NCI-H2081 (cell line): Measurements from ENCODE around the gene IGF1R.

ENCODE experiments used
- DNase-seq, 2 experiments: peaks; one replicate each; lab custom pipeline; 2025; lab: John Stamatoyannopoulos, UW

IGF1R gene

DNA sequence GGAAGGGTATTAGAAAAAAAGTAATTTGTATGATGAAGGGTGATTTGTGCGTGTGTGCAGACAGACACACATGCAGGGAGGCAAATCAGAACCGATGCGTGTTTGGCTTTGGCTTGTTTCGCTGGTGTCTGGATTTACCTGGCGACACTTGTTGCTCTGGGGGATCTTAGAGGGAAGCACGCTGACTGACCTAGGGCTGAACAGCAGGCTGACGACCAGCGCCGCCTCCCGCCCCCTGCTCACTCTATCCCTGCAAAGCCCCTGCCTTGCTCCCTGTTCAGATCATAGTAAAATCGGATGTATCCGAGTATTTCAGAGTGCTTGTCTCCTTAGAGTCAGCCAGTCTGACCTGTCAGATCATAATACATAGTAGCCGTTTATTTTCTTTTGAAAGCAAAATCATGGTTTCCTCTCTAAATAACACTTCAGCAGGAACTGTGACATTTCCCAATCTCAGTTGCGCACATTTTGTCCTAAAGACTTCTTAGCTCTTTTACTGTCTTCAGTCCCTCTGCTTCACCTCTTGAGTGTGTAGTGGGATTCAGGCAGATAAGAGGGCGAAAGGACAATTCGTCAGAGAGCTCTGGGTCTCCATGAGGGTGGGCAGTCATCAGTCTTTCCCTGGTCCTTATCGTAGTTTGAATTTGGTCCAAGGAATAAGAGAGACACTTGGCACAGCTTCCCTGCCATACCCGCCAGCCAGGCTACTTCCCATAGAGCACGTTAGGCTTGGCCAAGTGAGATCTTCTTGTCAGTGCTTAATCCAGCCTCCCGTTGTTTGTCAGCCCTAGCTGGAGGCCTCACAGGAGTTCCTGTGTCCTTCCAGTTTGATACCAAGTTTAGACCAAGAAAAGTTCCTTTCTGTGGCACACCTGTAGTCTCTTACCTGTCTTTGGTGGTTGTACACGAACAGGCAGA lies 261.9 kb downstream of the IGF1R start:
- DNase-seq: no peak

DNA sequence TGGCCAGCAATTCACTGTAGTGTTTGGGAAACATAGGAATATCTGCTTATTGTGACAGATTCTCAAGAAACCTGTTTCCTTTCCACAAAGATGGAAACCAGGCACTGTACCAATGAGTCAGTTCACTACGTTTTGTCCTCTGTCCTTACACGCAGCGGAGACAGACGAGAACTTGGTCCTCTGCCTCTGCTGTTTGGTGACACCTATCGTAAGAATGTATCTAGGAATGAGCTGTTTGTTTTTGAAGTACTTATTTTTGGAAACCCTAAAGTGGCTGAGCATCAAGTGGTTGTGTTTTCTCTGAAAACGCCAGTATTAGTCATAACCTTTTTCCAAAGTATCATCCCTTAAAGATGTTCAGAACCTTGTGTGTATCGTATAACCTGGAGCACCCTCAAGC lies 266.3 kb downstream of the IGF1R start:
- no peak for DNase-seq

DNA sequence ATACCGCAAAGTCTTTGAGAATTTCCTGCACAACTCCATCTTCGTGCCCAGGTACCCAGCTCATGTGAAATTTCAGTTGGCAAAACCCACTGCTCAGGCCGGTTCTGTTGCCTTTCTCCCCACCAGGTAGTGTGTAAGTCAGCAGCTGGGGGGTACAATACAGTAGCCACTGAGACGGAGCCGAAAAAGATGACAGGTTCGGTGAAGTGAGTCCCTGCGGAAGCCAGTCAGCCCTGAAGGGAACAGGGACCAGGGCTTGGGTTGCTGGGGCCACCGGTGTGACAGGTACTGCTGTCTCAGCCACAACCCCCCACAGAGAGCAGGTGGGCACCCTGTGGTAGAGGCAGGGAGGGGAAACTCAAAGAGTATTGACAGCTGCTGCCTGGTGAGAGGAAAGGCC lies 268.5 kb downstream of the IGF1R start:
- DNase-seq: no peak

DNA sequence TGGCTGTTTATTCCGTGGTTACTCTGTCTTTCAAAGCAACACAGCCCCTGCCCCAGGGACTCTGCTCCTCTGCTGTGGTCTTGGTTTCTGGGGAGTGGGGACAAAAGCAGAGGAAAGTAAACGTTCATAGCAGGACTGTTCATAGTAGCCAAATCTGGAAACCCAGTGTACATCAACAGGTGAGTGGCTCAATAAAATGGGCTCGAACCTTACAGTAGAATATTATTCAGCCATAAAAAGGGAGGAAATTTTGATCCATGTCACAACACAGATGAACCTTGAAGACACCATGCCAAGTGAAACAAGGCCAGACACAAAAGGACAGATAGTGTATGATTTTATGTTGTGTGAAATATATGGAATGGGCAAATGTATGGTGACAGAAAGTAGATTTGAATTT lies 269.1 kb downstream of the IGF1R start:
- no peak for DNase-seq

DNA sequence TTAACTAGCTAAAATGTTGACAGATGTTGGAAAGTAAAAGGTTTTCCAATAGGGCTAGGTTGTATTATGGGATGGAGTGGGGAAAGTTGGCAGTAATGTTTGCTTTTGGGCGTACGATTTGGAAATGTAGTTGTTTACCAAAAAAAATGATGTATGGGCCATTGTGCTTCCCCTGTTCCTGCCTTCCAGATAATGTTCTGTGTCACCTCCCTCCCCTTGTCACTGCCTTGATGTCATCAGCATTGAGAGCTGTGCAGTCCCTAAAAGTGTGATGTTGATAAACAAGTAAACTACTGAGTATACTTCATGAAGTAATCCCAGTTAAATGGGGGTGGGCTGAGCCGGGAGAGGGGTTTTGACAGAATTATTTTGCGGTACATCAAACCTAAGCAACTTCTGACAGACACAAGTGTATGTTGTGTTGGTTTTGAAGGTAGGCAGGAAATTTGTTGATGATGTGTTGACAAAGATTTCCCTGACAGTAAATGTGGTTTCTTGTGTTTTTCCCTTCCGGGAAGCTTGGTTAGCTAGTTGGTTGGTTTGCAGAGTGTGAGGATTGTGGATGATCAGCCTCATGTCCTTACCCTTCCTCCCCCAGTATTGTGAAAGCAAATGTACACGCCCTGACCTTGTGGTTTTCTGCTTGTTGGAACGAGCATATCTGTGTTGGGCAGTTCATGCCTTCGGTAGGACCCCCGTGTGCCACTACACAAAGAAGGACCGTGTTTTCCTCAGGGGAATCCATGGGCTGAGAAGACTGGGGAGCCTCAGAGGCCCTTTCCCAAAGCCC lies 271.9 kb downstream of the IGF1R start:
- no peak for DNase-seq

DNA sequence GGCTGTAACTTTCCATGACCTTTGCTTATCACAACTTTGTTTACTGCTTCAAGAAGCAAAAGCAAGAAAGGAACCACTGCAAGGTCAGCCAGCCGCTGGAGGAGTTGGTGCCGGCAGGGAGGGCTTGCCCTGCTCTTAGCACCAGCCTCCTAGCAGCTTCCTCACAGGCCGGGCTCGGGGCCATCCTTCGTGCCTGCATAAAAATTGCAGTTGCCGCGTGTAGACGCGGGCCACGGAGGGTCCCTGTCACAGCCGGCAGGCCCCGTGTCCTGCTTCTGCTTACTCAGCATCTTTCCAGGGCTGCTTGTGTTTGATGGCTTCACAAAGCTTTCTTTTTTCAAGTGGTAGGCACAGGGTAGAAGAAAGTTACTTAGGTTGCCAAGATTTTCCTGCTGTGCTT lies 274.8 kb downstream of the IGF1R start:
- no peak for DNase-seq

DNA sequence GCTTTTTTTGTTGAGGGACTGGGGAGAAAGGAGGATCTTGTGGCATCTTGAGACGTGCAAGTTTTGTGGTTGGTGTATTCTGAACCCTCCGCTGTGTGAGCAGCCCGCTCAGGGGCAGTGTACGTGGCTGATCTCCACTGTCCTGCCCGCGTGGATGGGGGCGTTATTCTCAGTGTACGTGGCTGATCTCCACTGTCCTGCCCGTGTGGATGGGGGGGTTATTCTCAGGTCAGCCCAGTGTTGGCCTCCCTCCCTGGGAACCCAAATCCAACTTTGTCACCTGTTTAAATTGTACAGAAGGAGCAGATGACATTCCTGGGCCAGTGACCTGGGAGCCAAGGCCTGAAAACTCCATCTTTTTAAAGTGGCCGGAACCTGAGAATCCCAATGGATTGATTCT lies 275.2 kb downstream of the IGF1R start:
- no peak for DNase-seq

DNA sequence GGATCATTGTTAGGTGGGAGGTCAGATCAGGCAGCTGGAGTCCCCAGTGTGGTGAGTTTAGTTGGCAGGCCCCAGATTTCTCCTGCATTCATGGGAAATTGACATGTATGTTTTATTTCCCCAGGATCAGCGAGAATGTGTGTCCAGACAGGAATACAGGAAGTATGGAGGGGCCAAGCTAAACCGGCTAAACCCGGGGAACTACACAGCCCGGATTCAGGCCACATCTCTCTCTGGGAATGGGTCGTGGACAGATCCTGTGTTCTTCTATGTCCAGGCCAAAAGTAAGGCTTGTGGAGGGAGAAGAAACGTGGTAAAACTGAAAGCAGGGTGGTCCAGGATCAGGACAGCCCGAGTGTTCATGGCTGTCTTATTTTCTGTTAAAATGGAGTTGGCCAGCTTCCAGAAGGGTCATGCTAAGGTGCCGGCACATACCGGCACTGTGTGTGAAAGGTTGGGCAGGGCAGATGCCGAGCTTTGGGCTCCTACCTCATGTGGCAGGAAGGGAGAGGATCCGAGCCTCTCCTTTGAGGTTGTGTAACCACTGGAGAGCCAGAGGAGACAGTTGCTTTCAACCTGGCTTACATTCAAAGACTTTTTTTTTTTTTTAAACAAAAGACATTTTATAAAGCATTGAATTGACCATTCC lies 276.2 kb downstream of the IGF1R start:
- no peak for DNase-seq

DNA sequence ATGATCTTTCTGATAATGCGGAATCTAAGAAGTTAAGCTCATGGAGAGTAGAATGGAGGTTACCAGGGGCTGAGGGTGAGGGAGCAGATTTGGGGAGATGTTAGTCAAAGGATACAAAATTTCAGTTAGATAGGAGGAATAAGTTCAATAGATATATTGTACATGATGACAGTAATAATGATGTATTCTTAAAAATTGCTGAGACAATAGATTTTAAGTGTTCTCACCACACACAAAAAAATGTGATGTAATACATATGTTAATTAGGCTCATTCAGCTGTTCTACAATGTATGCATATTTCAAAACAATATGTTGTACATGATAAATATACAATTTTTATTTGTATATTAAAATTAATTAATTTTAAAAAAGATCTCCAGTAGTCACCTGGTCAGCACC lies 277.9 kb downstream of the IGF1R start:
- DNase-seq: no peak

DNA sequence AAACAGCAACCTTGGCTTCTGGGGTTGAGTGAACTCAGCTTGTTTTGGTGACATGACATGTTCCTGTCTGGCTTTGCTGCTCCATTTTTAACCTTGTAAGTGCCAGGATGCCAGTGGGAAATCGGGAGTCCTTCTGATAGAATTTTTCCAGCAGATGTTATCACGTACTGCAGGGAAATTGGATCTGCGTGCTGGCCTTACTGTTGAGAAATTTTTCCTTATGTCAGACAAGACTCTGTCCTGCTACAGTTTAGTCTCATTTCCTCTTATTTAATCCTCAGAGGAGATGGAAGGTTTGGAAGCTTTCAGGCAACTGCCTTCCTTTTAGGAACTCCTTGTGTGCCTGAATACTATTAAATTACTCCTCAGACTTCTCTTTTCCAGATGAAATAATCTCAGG lies 278.7 kb downstream of the IGF1R start:
- no peak for DNase-seq

DNA sequence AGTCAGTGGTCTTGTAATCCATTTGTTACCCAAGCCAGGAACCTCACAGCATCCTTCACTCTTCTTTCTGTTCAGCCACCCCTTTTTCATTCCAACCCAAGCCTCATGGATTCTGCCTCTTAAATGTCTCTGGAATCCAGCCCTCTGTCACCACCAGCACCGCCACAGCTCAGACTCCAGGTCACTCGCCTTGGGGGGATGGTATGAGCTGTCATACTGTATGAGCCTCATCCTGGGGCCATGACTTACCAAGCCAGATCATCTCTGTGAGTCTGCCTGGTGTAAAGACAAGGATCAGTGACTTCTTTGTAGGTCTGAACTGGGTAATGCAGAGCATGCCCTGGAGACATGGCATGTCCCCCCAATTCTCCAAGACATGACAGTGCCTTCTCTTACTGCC lies 279.7 kb downstream of the IGF1R start:
- no peak for DNase-seq

DNA sequence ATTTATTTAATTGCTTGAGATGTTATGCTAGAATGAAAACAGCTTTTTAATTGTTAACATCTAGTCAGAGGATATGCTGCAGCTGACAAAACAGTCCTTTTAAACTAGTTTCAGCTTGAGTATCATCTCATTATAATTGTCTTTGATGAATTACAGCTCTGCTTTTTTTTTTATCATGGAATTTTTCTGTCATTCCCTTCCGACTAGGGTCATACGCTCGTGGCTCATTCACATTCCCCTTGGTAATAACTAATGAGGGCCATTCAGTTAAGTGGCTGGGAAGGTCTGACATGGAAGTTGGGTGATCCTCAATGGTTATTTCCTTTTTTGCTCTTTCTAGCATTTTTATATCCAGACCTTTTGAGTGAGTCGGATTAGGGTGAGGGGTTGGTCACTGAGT lies 282.2 kb downstream of the IGF1R start:
- no peak for DNase-seq

DNA sequence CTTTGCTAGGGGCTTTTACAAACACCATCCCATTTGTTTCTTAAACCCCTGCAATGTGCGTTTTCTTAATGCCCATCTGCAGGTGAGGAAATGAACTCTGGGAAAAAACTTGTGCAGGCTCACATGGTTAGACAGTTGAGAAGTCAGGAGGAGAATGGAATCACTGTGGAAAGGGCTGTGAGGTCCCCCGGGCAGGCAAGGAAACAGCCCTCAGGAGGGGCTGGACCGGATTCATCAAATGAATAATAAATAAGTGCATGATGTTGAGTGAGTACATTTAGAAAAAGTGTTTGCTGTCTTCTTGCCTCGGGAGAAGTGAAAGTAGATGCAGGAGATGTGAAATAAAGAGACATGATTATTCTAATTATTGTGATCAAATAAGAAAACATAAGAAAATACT lies 282.7 kb downstream of the IGF1R start:
- no peak for DNase-seq

DNA sequence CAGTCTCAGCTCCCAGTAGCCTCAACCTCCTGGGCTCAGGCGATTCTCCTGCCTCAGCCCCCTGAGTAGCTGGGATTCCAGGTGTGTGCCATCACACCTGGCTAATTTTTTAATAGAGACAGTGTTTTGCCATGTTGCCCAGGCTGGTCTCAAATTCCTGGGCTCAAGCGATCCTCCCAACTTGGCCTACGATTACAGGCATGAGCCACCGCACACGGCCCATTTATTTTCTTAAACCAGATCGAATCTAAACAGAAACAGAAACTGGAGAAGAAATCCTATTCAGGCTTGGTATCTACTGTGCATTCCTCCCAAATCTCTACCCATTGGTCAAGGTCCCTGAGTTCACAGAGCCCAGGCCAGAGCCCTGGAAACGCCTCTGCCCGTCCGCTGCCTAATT lies 285.1 kb downstream of the IGF1R start:
- DNase-seq: no peak

DNA sequence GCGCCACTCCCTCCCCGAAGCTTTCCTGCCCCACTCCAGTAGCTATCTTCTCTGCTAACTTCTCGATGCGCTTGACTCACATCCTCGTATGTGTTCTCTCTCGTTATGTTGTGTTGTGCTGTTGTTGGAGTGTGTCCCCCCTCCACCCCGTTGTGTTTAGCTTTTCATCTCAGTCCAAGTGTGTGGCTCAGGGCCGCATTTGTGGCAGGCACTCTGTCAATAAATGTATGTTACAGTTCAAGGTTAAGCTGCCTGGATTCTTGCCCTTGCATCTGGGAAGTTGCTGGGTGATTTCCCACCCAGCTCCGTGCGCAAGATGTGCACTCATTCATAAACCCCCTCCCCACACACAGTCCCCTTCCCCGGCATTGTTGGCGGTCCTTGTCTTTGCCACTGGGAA lies 287.4 kb downstream of the IGF1R start:
- DNase-seq: no peak

DNA sequence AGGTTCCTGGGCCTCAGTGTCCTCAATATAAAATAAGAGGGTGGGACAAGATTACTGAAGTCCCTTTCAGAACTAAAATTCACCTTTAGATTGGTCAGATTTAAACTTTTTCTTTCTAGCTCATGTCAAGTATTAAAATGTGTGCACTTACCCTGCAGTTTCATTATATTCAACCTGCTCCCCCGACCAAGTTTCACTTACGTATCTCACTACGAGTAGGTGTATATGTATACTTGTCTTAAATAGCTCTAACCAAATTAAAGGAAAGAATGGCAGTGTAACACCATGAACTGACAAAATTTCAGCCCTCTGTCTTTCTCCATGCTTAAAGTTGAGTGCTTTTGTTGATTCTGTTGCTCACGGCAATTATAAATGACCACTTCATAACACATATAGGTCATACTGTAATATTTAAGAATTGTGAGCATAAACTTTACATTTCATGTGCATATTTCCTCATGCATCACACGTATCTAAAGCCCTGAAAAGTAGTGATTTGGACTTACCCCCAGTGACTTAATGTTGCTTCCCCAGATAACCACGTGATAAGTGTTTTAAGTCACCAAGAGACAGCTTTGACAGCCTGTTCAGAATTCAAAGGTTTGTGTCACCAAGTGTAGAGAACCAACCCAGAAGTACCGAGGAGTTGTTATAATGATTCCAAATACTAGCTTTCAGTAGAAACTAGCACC lies 289.2 kb downstream of the IGF1R start:
- no peak for DNase-seq

DNA sequence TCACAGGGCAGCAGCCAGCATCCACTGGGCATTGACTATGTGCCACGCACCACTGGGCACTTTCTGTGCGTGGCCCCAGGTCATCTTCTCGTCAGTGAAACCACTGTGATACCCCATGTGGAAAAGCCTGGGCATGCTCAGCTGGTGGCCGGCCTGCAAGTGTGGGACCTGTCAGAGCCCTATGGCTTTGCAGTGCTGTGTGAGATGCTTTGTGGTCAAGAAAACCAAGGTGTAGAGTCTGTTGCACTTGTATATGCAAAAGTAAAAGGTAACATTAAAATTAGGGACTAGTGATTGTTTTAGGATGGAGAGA lies 289.7 kb downstream of the IGF1R start:
- DNase-seq: no peak

DNA sequence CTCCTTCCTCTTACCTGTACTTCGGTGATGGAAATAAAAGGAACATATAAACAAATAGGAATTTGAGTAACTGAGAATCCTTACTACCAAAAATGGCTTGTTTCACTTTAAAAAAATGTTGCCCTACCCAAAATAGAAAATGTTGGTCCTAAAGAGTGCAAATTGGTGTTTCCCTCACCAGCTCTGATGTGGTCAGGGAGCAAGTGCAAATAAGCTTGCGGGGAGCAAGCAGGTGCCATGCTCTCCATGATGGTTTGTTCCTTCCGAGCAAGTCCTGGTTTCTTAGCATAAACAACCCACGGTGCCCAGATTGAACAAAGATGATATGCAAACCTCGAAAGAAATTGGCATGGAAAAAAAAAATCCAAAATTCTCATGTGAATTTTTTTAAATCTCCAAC lies 290.5 kb downstream of the IGF1R start:
- DNase-seq: no peak

DNA sequence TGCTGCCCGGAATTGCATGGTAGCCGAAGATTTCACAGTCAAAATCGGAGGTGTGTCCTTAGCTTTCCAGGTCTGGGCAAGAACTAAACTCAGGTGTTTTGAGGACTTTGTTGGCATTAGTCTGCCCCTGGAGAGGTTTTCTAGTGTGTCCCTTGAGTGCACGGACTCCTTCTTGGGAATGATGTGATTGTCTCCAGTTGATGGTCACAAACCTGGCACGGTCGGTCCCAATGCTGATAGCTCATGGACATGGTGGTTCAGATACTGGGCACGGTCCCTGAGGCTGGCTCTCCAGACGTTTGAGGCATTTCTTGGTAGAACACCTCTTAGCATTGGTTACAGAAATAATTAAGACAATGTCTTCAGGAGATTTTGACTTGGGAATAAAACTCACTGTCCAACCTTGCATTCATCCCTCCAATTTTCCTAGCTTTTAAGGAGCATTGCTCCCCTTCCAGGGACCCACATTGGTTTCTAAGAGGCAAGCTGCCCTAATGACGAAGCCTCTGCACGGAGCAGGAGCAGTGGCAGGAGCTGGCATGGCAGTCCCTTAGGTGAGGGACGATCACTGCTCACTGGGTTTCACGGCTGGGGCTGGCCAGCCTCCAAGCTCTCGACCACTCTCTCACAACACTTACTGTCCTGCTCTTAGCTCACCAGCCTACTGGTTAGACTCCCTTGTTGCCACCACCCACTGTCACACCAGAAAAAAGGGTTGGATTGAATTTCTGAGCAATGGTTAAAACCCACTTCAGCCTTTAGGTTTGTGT lies 291.2 kb downstream of the IGF1R start:
- DNase-seq: no peak

DNA sequence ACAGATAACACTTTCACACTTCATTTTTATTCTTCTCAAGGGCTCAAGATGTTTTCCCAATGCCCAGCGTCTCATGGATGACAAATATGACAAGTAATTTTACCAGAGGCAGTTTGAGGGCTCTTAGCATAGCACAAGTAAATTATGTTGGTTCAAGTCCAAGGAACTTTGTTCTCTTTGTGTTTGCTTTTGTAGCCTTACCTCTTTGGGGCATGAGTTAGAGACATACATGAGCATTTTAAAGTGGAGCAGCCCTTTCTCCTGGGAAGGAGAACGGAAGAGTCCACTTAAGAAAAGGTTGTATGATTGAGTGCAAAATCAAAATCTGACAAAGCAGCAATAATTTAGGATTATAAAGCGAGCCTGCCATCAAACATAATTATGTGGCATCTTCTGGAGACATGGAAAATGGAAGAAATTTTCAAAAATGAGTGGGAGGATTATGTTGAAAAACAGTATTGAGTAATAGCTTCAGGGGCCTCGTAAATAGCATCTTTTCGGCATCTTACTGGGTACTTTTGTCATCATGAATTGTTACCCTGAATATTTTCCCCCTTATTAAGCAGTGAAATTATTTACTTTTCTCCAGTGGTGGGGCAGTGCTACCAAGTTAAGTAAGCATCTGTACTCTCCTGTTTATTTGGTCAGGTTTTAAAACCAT lies 293.4 kb downstream of the IGF1R start:
- DNase-seq: no peak

DNA sequence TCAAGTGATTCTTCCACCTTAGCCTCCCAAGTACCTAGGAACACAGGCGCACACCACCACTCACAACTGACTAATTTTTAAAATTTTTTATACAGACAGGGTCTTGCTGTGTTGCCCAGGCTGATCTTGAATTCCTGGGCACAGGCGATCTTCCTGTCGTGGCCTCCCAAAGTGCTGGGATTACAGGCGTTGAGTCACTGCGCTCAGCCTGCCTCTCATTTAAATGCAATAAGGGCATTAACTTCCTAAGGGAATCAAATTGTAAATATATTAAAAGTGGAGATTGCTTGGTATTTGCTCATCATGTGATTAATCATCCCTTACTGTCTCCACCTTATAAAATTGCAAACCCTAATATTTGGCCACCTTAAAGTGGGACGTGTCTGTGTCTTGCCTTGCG lies 294.1 kb downstream of the IGF1R start:
- DNase-seq: no peak
